ENCODE measurements around the gene SLC25A3. TPM values are rescaled to one million over a fixed set of nuclear protein-coding genes. Genes with fewer than 3 reads are reported as not detected.
A peak's percentile ranks its signal among the peaks of the same experiment; 100 is the strongest.

The SLC25A3 gene
- total and polyA plus RNA-seq, 2 of the 13 experiments (the other 11 are each of a cell fraction or from before 2014, with no cell fraction given): 292 to 829 TPM

GRCh38 chr12:98593351-98594049 is at the start of gene SLC25A3 (continued):
- TF ChIP-seq ZXDC (CRISPR knock-in tag; IDR thresholded peaks at IDR 0.05) (peak; percentile 67; the same call in 1 of the 2 replicates), SKIL (CRISPR knock-in tag; IDR thresholded peaks at IDR 0.05; ENCODE audit: borderline replicate concordance) (no peak), JDP2 (CRISPR knock-in tag; IDR thresholded peaks at IDR 0.05; ENCODE audit: borderline replicate concordance) (no peak), ZNF552 (CRISPR knock-in tag; IDR thresholded peaks at IDR 0.05; ENCODE audit: borderline replicate concordance) (peak; percentile 87), ZNF800 (CRISPR knock-in tag; IDR thresholded peaks at IDR 0.05) (peak; percentile 71; the same call in 1 of the 2 replicates), FOXK2 (IDR thresholded peaks at IDR 0.05) (no peak), KIAA2018 (CRISPR knock-in tag; IDR thresholded peaks at IDR 0.05; ENCODE audit: borderline replicate concordance) (no peak), MAFF (IDR thresholded peaks at IDR 0.05; ENCODE audit: low read depth, low read length) (no peak), ZNF160 (CRISPR knock-in tag; IDR thresholded peaks at IDR 0.05) (no peak; the same call in 1 of the 2 replicates), MAFK (conservative IDR thresholded peaks at IDR 0.05 in 1 of 2, IDR thresholded peaks at IDR 0.05 in 1 of 2; ENCODE audit: low read length in 2 of 2) (no peak), ZNF382 (CRISPR knock-in tag; IDR thresholded peaks at IDR 0.05; ENCODE audit: borderline replicate concordance) (no peak), NFE2 (CRISPR knock-in tag; IDR thresholded peaks at IDR 0.05) (no peak)

Data from HepG2 (cell line).